Endodermal cell (in vitro differentiated cells): ENCODE results near the gene CNTN4. TPM values are rescaled to one million over a fixed set of nuclear protein-coding genes. Genes with fewer than 3 reads are reported as not detected.

ENCODE experiments used
- DNase-seq: peaks from one replicate; pipeline ENCODE4 v3.0.0-alpha.2; 2017
- H3K27ac ChIP-seq: 2 replicates; pipeline ENCODE4 v1.5.1; 2013; ENCODE audit warnings: mild to moderate bottlenecking, low read depth, low read length, moderate library complexity
- H3K27me3 ChIP-seq: 2 replicates; pipeline ENCODE4 v1.6.1; 2013; ENCODE audit warnings: mild to moderate bottlenecking, low read length, moderate library complexity; ENCODE audit not compliant: insufficient read depth, control insufficient read depth, poor library complexity, severe bottlenecking
- H3K36me3 ChIP-seq: 2 replicates; pipeline ENCODE4 v1.7.0; 2013; ENCODE audit warnings: mild to moderate bottlenecking, low read length, moderate library complexity; ENCODE audit not compliant: control insufficient read depth, insufficient read depth
- H3K4me1 ChIP-seq: one replicate; pipeline ENCODE4 v1.7.0; 2013; ENCODE audit warnings: low read length; ENCODE audit not compliant: control insufficient read depth, insufficient read depth
- H3K4me3 ChIP-seq: 2 replicates; pipeline ENCODE4 v1.5.1; 2013; ENCODE audit warnings: mild to moderate bottlenecking, low read length, moderate library complexity
- H3K9ac ChIP-seq: 2 replicates; pipeline ENCODE4 v1.6.1; 2013; ENCODE audit warnings: mild to moderate bottlenecking, low read length, moderate library complexity; ENCODE audit not compliant: poor library complexity, severe bottlenecking; ENCODE audit errors: extremely low read depth
- H3K9me3 ChIP-seq: 2 replicates; pipeline ENCODE4 v1.6.1; 2013; ENCODE audit warnings: mild to moderate bottlenecking, low read length, moderate library complexity; ENCODE audit not compliant: control insufficient read depth
- H3K27ac Mint-ChIP-seq: 2 replicates; pipeline ENCODE4 v1.8.0; 2020; ENCODE audit warnings: mixed read lengths
- H3K27me3 Mint-ChIP-seq: 2 replicates; pipeline ENCODE4 v1.8.0; 2021; ENCODE audit warnings: mild to moderate bottlenecking, mixed read lengths; ENCODE audit not compliant: insufficient read depth
- H3K36me3 Mint-ChIP-seq: 2 replicates; pipeline ENCODE4 v1.8.0; 2020; ENCODE audit warnings: low read depth, mixed read lengths
- H3K4me1 Mint-ChIP-seq: 2 replicates; pipeline ENCODE4 v1.8.0; 2020; ENCODE audit warnings: mixed read lengths
- H3K4me3 Mint-ChIP-seq: 2 replicates; pipeline ENCODE4 v1.8.0; 2020; ENCODE audit warnings: mild to moderate bottlenecking, moderate library complexity, mixed read lengths
- H3K9me3 Mint-ChIP-seq: 2 replicates; pipeline ENCODE4 v1.8.0; 2020; ENCODE audit warnings: mild to moderate bottlenecking, mixed read lengths
- WGBS, 2 experiments: methylation state at CpG; one replicate each; pipeline versions ENCODE4 v1.1.5 to v1.1.7; 2013; ENCODE audit warnings: missing lambda C conversion rate in 2 of 2, mixed read lengths in 1 of 2; ENCODE audit not compliant: insufficient coverage in 1 of 2, insufficient read length in 1 of 2; 5-methylcytosine and 5-hydroxymethylcytosine counted together
- total RNA-seq, 2 donors: library from RNA; stranded (reverse); fragmentation: NEBNext Ultra II Directional in 1 of 2; extraction: Animal tissue kit (Norgen Biotek cat#: 25700) in 1 of 2; gene quantifications; 2 replicates in 1 of 2; 3 replicates in 1 of 2; pipeline ENCODE4 v1.2.1, GENCODE V29; 2021
- TF ChIP-seq, protein P1 (sequence below): fragments of 200-600 bp; sonication (generic); conservative IDR thresholded peaks from 2 replicates; pipeline ENCODE4 v1.5.0; 2021; ENCODE audit warnings: antibody characterized with exemption, mild to moderate bottlenecking

Gene CNTN4
- total RNA-seq, 2 donors from 2014 or later = 10.8 to 11.1 TPM

DNA sequence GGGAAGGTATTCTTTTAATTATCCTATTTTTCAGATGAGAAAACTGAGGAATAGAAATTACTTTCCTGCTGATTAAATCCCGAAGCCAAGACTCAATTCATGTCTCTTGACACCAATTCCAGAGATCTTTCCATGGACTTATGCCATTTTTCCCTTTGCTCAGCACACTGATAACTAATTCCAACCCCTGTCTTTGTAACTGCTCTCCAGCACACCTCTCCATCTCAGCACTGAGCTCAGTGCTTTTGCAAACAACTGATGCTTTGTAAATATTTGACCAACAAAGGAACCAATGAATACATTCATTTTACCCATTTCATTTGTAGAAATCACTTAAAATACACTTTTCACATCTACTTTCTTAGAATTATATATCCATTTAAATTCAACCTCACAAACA is 762.5 kb downstream of the CNTN4 start:
- H3K9ac ChIP-seq = no peak overlapping the region
- no peaks in the 10 kb centered on the region for H3K9me3 ChIP-seq
- Mint-ChIP-seq H3K9me3 (no peaks in the 10 kb centered on the region), H3K27me3 (peaks cover 5% of the 10 kb centered on the region), H3K4me3 (no peak overlapping the region), H3K27ac (no peak overlapping the region), H3K36me3 (no peaks in the 10 kb centered on the region), H3K4me1 (peaks cover 5% of the 10 kb centered on the region)
- H3K36me3 ChIP-seq = no peaks in the 10 kb centered on the region
- H3K4me3 ChIP-seq = no peak overlapping the region
- TF ChIP-seq, protein P1, sequence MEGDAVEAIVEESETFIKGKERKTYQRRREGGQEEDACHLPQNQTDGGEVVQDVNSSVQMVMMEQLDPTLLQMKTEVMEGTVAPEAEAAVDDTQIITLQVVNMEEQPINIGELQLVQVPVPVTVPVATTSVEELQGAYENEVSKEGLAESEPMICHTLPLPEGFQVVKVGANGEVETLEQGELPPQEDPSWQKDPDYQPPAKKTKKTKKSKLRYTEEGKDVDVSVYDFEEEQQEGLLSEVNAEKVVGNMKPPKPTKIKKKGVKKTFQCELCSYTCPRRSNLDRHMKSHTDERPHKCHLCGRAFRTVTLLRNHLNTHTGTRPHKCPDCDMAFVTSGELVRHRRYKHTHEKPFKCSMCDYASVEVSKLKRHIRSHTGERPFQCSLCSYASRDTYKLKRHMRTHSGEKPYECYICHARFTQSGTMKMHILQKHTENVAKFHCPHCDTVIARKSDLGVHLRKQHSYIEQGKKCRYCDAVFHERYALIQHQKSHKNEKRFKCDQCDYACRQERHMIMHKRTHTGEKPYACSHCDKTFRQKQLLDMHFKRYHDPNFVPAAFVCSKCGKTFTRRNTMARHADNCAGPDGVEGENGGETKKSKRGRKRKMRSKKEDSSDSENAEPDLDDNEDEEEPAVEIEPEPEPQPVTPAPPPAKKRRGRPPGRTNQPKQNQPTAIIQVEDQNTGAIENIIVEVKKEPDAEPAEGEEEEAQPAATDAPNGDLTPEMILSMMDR = no peak
- no peaks in the 10 kb centered on the region for H3K27me3 ChIP-seq
- WGBS, 2 experiments = 81 to 100% methylated on average over 1 of the region's 1 CpG
- H3K27ac ChIP-seq = no peak overlapping the region
- no peaks in the 10 kb centered on the region for H3K4me1 ChIP-seq
- no peak for DNase-seq

DNA sequence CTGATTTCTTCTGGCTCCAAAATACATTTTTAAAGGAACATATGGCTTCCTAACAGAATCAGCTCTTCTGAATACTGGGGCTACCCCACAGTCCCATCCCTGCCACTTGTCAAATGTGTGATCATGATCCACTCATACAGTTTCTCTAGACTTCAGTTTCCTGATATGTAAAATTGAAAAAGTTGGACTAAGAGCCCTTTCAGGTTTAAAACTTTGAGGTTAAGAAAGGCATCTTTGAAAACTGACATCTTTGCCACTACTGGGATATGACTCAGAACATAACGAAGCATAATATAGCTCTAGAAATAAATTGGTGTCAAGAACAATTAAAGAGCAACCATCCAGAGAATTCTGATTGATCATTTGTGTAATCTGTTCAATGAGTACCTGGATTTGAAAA is 763.3 kb downstream of the CNTN4 start:
- Histone ChIP-seq H3K27ac (no peak overlapping the region), H3K4me3 (no peak overlapping the region), H3K27me3 (no peaks in the 10 kb centered on the region), H3K4me1 (no peaks in the 10 kb centered on the region), H3K36me3 (no peaks in the 10 kb centered on the region), H3K9me3 (no peaks in the 10 kb centered on the region), H3K9ac (no peak overlapping the region)
- peaks cover 1% of the 10 kb centered on the region for H3K27me3 Mint-ChIP-seq
- no peak overlapping the region for H3K27ac Mint-ChIP-seq
- no peaks in the 10 kb centered on the region for H3K9me3 Mint-ChIP-seq
- DNase-seq = no peak
- no peak overlapping the region for H3K4me3 Mint-ChIP-seq
- 89 to 100% methylated on average over 1 of the region's 1 CpG for WGBS, 2 experiments
- H3K4me1 Mint-ChIP-seq = peaks cover 7% of the 10 kb centered on the region
- H3K36me3 Mint-ChIP-seq = no peaks in the 10 kb centered on the region
- TF ChIP-seq, protein P1 = no peak

DNA sequence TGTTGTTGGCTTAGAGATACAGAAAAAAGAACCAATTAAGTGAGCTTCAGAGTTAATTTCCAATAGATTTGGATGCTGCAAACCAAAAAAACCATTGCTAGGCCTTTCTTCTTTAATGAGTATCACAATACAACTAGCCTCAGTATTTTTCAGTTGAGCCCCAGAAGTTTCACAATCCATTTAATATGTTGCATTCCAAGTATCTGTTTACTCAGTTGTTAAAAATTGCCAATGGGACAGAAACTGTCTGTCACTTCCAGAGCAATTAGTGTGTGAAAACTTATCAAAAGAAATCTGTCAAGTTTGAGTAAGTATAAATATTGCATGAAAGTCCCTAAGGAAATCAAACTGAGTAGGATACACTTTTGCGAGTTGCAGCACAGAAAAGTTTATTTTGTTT is 763.7 kb downstream of the CNTN4 start:
- H3K27me3 ChIP-seq = no peaks in the 10 kb centered on the region
- H3K9me3 ChIP-seq = no peaks in the 10 kb centered on the region
- no peaks in the 10 kb centered on the region for H3K9me3 Mint-ChIP-seq
- H3K27ac ChIP-seq = no peak overlapping the region
- no peaks in the 10 kb centered on the region for H3K36me3 Mint-ChIP-seq
- H3K4me3 Mint-ChIP-seq = no peak overlapping the region
- no peak overlapping the region for H3K9ac ChIP-seq
- TF ChIP-seq, protein P1 = no peak
- H3K27ac Mint-ChIP-seq = no peak overlapping the region
- no peak overlapping the region for H3K4me3 ChIP-seq
- no peaks in the 10 kb centered on the region for H3K4me1 ChIP-seq
- H3K4me1 Mint-ChIP-seq = peaks cover 7% of the 10 kb centered on the region
- no peaks in the 10 kb centered on the region for H3K27me3 Mint-ChIP-seq
- no peaks in the 10 kb centered on the region for H3K36me3 ChIP-seq
- no peak for DNase-seq
- 95 to 100% methylated on average over 1 of the region's 1 CpG for WGBS, 2 experiments
